ENCODE data around the gene OCEL1.
"Not testable (repeated sequence)": the region's sequence is repeated elsewhere in the genome, so short reads cannot be mapped to it uniquely, and the experiment has no call there.

Gene OCEL1

GRCh38 chr19:17226002-17226933 is at the start of gene OCEL1:
OCEL1 (plus strand) TSS chr19:17226226; CDS start chr19:17226248, 22 bp downstream.
- peak; percentile 96 to 97 for DNase-seq

- no peak for DNase-seq
Observed at GRCh38 chr19:17178291-17178690, 47.7 kb upstream of the OCEL1 start.

GRCh38 chr19:17180997-17181702 is 44.9 kb upstream of the OCEL1 start:
- DNase-seq, result no peak

GRCh38 chr19:17183271-17183761 is 42.7 kb upstream of the OCEL1 start:
- no peak for DNase-seq

GRCh38 chr19:17183858-17184321 is 42.1 kb upstream of the OCEL1 start:
- no peak for DNase-seq

- DNase-seq, result no peak
Observed at GRCh38 chr19:17184371-17184841, 41.6 kb upstream of the OCEL1 start.

- no peak for DNase-seq
Observed at GRCh38 chr19:17185590-17185989, 40.4 kb upstream of the OCEL1 start.

GRCh38 chr19:17191736-17192135 is 34.3 kb upstream of the OCEL1 start:
- not testable (repeated sequence) for DNase-seq

- DNase-seq, result no peak
Observed at GRCh38 chr19:17192751-17193150, 33.3 kb upstream of the OCEL1 start.

GRCh38 chr19:17194608-17195007 is 31.4 kb upstream of the OCEL1 start:
- DNase-seq, result no peak

GRCh38 chr19:17195106-17195505 is 30.9 kb upstream of the OCEL1 start:
- DNase-seq, result no peak

GRCh38 chr19:17196610-17197009 is 29.4 kb upstream of the OCEL1 start:
- no peak for DNase-seq

GRCh38 chr19:17197666-17198065 is 28.4 kb upstream of the OCEL1 start:
- no peak for DNase-seq

- no peak for DNase-seq
Observed at GRCh38 chr19:17200408-17201079, 25.5 kb upstream of the OCEL1 start.

- no peak for DNase-seq
Observed at GRCh38 chr19:17202249-17202648, 23.8 kb upstream of the OCEL1 start.

GRCh38 chr19:17202713-17203112 is 23.3 kb upstream of the OCEL1 start:
- DNase-seq, result no peak

GRCh38 chr19:17205237-17206140 is 20.5 kb upstream of the OCEL1 start:
- DNase-seq, result peak; percentile 12 to 44

GRCh38 chr19:17206736-17207581 is 19.1 kb upstream of the OCEL1 start:
- DNase-seq, result no peak

- DNase-seq, result peak; percentile 13 to 16
Observed at GRCh38 chr19:17209126-17210036, 16.6 kb upstream of the OCEL1 start.

- no peak for DNase-seq
Observed at GRCh38 chr19:17210296-17210695, 15.7 kb upstream of the OCEL1 start.
